Adrenal gland (tissue), 5 donors: Measurements from ENCODE around the gene MORF4L1.

Experiments used
- POLR2A ChIP-seq, 2 donors: fragments of 450-650 bp; IDR thresholded peaks; one replicate each; pipeline ENCODE4 v1.6.1; 2017; ENCODE audit warnings: antibody characterized with exemption in 2 of 2, mild to moderate bottlenecking in 2 of 2, moderate library complexity in 1 of 2
- TF ChIP-seq, protein P1 (sequence below), 6 experiments: fragments of 450-650 bp in 4 of 6; fragments of 200-600 bp in 2 of 6; sonication (generic) in 1 of 6; IDR thresholded peaks; 1 replicate in 5 of 6; 2 replicates in 1 of 6; pipeline versions ENCODE4 v1.5.1 to v1.8.0; 2016 to 2021; ENCODE audit warnings: antibody characterized with exemption in 6 of 6, mild to moderate bottlenecking in 2 of 6, moderate library complexity in 1 of 6
- donor health status: DM: no; HTN: no; CAD: no.

DNA sequence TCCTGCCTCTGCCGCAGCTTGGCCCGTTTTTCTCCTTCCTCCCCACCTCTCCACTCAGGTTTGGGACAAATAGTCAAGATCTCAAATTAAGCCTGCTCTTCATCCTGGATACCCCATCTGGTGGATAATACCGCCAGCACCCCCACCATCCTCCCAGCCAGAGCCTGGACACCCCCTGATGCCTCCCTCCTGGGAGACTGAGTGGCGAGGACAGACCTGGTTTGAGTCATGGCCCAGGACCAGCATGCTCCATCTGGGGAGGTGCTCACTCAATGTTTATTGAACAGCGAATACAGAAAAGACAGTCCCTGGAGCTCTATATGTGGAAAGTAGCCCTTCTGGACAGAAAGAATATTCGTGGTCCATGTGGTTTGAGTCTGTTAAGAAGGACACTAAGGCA is 48.8 kb downstream of the MORF4L1 start:
- no peak for TF ChIP-seq POLR2A (IDR thresholded peaks at IDR 0.05)
- TF ChIP-seq, protein P1, sequence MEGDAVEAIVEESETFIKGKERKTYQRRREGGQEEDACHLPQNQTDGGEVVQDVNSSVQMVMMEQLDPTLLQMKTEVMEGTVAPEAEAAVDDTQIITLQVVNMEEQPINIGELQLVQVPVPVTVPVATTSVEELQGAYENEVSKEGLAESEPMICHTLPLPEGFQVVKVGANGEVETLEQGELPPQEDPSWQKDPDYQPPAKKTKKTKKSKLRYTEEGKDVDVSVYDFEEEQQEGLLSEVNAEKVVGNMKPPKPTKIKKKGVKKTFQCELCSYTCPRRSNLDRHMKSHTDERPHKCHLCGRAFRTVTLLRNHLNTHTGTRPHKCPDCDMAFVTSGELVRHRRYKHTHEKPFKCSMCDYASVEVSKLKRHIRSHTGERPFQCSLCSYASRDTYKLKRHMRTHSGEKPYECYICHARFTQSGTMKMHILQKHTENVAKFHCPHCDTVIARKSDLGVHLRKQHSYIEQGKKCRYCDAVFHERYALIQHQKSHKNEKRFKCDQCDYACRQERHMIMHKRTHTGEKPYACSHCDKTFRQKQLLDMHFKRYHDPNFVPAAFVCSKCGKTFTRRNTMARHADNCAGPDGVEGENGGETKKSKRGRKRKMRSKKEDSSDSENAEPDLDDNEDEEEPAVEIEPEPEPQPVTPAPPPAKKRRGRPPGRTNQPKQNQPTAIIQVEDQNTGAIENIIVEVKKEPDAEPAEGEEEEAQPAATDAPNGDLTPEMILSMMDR (IDR thresholded peaks at IDR 0.05) = no peak
